HepG2 (cell line): Measurements from ENCODE around the gene YEATS4. TPM values are rescaled to one million over a fixed set of nuclear protein-coding genes. Genes with fewer than 3 reads are reported as not detected.

Source experiments
- BCL6 ChIP-seq: IDR thresholded peaks from 2 replicates; pipeline ENCODE4 v1.6.1; 2016; ENCODE audit warnings: missing genetic modification reagents, missing compliant biosample characterization
- DBP ChIP-seq: sonication (generic); formaldehyde crosslinking; IDR thresholded peaks from 2 replicates; pipeline ENCODE4 v1.4.0; 2020; ENCODE audit warnings: missing genetic modification reagents; ENCODE audit errors: not compliant biosample characterization
- FOXP4 ChIP-seq: sonication (generic); formaldehyde crosslinking; IDR thresholded peaks from 2 replicates; pipeline ENCODE4 v1.4.0; 2020; ENCODE audit warnings: missing genetic modification reagents
- ISL2 ChIP-seq: sonication (generic); formaldehyde crosslinking; IDR thresholded peaks from 2 replicates; pipeline ENCODE4 v1.5.0; 2020; ENCODE audit warnings: missing genetic modification reagents
- MIXL1 ChIP-seq: IDR thresholded peaks from 2 replicates; pipeline ENCODE4 v1.6.1; 2016
- NFIC ChIP-seq: IDR thresholded peaks from 2 replicates; pipeline ENCODE4 v1.6.1; 2012; ENCODE audit warnings: mild to moderate bottlenecking, low read length, inconsistent platforms
- NR2F6 ChIP-seq, 2 experiments: IDR thresholded peaks; 2 replicates each; pipeline ENCODE4 v1.6.1; 2016; ENCODE audit warnings: antibody characterized with exemption in 1 of 2, mild to moderate bottlenecking in 1 of 2
- POLR2G ChIP-seq: fragments of 200-400 bp; formaldehyde crosslinking; IDR thresholded peaks from 2 replicates; pipeline ENCODE4 v1.6.1; 2018; ENCODE audit warnings: mild to moderate bottlenecking, low read depth, low read length, moderate library complexity
- TCF7 ChIP-seq: sonication (generic); IDR thresholded peaks from 2 replicates; pipeline ENCODE4 v1.6.1; 2016; ENCODE audit warnings: antibody characterized with exemption, low read depth
- ZBTB4 ChIP-seq: sonication (generic); formaldehyde crosslinking; IDR thresholded peaks from 2 replicates; pipeline ENCODE4 v1.4.0; 2020; ENCODE audit warnings: missing genetic modification reagents, mild to moderate bottlenecking, borderline replicate concordance
- ZNF354B ChIP-seq: sonication (generic); formaldehyde crosslinking; IDR thresholded peaks from 2 replicates; pipeline ENCODE4 v1.8.0; 2022; ENCODE audit warnings: mild to moderate bottlenecking, missing genetic modification reagents
- polyA plus RNA-seq, 8 experiments: library from polyadenylated mRNA; depleted of rRNA in 3 of 8; stranded (reverse) in 7 of 8; unstranded in 1 of 8; fragments of >200 nt; fragmentation: Illumina TruSeq in 4 of 8; extraction: Trizol in 4 of 8; gene quantifications; 2 replicates each; pipeline versions ENCODE4 v1.2.1 to v1.2.3, GENCODE V29; 2011 to 2016; ENCODE audit warnings: low read depth in 4 of 8, missing spikeins in 1 of 8, mixed read lengths in 1 of 8; ENCODE audit not compliant: insufficient read depth in 1 of 8
- total RNA-seq, 5 experiments: library from RNA; depleted of rRNA; stranded (reverse); fragments of >200 nt; fragmentation: Illumina TruSeq; extraction: Trizol; gene quantifications; 2 replicates each; pipeline ENCODE4 v1.2.3, GENCODE V29; 2016; ENCODE audit warnings: low read depth in 1 of 5
- TF ChIP-seq, protein P1 (sequence below): IDR thresholded peaks from 2 replicates; pipeline ENCODE4 v1.4.0; 2020; ENCODE audit warnings: mild to moderate bottlenecking, missing genetic modification reagents
- TF ChIP-seq, protein P2 (sequence below): sonication (generic); formaldehyde crosslinking; conservative IDR thresholded peaks from 2 replicates; pipeline ENCODE4 v1.4.0; 2020; ENCODE audit warnings: mild to moderate bottlenecking, missing genetic modification reagents, moderate library complexity
- TF ChIP-seq, protein P3 (sequence below): sonication (generic); formaldehyde crosslinking; IDR thresholded peaks from 2 replicates; pipeline ENCODE4 v1.4.0; 2020; ENCODE audit warnings: low read depth, mild to moderate bottlenecking, missing genetic modification reagents

The YEATS4 gene
- total and polyA plus RNA-seq, 2 of the 13 experiments (the other 11 are each of a cell fraction or from before 2014, with no cell fraction given): 16.8 to 45.0 TPM

DNA sequence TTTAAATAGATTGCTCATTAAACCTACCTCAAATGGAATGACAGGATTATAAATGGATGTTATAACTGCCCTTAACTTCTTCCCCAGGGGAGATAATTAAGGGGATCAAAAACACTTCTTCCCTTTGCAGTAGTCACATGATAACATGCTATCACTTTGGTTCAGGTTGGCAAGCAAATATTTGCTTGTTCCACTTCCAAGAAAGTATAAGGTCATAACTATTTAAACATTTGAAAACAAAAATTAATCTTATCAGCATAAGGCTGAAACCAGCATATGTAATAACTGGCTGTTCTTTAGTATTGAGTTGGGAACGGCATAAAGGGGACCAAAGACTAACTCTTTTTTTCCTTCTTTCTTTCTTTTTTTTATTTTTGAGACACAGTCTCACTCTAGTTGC is 13.8 kb upstream of the YEATS4 start (continued):
- TF ChIP-seq, protein P1, sequence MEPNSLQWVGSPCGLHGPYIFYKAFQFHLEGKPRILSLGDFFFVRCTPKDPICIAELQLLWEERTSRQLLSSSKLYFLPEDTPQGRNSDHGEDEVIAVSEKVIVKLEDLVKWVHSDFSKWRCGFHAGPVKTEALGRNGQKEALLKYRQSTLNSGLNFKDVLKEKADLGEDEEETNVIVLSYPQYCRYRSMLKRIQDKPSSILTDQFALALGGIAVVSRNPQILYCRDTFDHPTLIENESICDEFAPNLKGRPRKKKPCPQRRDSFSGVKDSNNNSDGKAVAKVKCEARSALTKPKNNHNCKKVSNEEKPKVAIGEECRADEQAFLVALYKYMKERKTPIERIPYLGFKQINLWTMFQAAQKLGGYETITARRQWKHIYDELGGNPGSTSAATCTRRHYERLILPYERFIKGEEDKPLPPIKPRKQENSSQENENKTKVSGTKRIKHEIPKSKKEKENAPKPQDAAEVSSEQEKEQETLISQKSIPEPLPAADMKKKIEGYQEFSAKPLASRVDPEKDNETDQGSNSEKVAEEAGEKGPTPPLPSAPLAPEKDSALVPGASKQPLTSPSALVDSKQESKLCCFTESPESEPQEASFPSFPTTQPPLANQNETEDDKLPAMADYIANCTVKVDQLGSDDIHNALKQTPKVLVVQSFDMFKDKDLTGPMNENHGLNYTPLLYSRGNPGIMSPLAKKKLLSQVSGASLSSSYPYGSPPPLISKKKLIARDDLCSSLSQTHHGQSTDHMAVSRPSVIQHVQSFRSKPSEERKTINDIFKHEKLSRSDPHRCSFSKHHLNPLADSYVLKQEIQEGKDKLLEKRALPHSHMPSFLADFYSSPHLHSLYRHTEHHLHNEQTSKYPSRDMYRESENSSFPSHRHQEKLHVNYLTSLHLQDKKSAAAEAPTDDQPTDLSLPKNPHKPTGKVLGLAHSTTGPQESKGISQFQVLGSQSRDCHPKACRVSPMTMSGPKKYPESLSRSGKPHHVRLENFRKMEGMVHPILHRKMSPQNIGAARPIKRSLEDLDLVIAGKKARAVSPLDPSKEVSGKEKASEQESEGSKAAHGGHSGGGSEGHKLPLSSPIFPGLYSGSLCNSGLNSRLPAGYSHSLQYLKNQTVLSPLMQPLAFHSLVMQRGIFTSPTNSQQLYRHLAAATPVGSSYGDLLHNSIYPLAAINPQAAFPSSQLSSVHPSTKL (CRISPR knock-in tag): peak; percentile 73
- no peak for TF ChIP-seq ZNF354B (CRISPR knock-in tag)
- peak; percentile 41; the same call in 1 of the 2 replicates for TF ChIP-seq FOXP4
- peak; percentile 22; the same call in 1 of the 2 replicates for TF ChIP-seq NR2F6 (IDR thresholded peaks at IDR 0.05)
- TF ChIP-seq NR2F6 (CRISPR knock-in tag; IDR thresholded peaks at IDR 0.05): 0 out of 2 replicates have a peak, but pooled peaks have one; percentile 21
- no peak for TF ChIP-seq DBP (CRISPR knock-in tag)
- TF ChIP-seq ZBTB4 (CRISPR knock-in tag): no peak
- peak; percentile 77; the same call in 1 of the 2 replicates for TF ChIP-seq MIXL1 (CRISPR knock-in tag)
- TF ChIP-seq, protein P2, sequence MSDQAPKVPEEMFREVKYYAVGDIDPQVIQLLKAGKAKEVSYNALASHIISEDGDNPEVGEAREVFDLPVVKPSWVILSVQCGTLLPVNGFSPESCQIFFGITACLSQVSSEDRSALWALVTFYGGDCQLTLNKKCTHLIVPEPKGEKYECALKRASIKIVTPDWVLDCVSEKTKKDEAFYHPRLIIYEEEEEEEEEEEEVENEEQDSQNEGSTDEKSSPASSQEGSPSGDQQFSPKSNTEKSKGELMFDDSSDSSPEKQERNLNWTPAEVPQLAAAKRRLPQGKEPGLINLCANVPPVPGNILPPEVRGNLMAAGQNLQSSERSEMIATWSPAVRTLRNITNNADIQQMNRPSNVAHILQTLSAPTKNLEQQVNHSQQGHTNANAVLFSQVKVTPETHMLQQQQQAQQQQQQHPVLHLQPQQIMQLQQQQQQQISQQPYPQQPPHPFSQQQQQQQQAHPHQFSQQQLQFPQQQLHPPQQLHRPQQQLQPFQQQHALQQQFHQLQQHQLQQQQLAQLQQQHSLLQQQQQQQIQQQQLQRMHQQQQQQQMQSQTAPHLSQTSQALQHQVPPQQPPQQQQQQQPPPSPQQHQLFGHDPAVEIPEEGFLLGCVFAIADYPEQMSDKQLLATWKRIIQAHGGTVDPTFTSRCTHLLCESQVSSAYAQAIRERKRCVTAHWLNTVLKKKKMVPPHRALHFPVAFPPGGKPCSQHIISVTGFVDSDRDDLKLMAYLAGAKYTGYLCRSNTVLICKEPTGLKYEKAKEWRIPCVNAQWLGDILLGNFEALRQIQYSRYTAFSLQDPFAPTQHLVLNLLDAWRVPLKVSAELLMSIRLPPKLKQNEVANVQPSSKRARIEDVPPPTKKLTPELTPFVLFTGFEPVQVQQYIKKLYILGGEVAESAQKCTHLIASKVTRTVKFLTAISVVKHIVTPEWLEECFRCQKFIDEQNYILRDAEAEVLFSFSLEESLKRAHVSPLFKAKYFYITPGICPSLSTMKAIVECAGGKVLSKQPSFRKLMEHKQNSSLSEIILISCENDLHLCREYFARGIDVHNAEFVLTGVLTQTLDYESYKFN (CRISPR knock-in tag): peak; percentile 40; the same call in 1 of the 2 replicates
- peak; percentile 41; the same call in 1 of the 2 replicates for TF ChIP-seq TCF7
- TF ChIP-seq, protein P3, sequence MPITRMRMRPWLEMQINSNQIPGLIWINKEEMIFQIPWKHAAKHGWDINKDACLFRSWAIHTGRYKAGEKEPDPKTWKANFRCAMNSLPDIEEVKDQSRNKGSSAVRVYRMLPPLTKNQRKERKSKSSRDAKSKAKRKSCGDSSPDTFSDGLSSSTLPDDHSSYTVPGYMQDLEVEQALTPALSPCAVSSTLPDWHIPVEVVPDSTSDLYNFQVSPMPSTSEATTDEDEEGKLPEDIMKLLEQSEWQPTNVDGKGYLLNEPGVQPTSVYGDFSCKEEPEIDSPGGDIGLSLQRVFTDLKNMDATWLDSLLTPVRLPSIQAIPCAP: no peak
- 0 out of 2 replicates have a peak, but pooled peaks have one; percentile 47 for TF ChIP-seq NFIC
- peak; percentile 75 for TF ChIP-seq BCL6 (CRISPR knock-in tag)
- TF ChIP-seq ISL2: peak; percentile 66; the same call in 1 of the 2 replicates
- no peak for TF ChIP-seq POLR2G
